AG09319 (cell line): ENCODE data around the gene LDB3.

Source experiments
- DNase-seq: peaks from one replicate; pipeline ENCODE4 v3.0.0-alpha.2; 2010; ENCODE audit warnings: low read depth; ENCODE audit errors: extremely low read depth
- TF ChIP-seq, protein P1 (sequence below): IDR thresholded peaks from 2 replicates; pipeline ENCODE4 v1.5.1; 2011; ENCODE audit warnings: low read depth, mild to moderate bottlenecking, inconsistent platforms, low read length, moderate library complexity

LDB3 gene, protein sequence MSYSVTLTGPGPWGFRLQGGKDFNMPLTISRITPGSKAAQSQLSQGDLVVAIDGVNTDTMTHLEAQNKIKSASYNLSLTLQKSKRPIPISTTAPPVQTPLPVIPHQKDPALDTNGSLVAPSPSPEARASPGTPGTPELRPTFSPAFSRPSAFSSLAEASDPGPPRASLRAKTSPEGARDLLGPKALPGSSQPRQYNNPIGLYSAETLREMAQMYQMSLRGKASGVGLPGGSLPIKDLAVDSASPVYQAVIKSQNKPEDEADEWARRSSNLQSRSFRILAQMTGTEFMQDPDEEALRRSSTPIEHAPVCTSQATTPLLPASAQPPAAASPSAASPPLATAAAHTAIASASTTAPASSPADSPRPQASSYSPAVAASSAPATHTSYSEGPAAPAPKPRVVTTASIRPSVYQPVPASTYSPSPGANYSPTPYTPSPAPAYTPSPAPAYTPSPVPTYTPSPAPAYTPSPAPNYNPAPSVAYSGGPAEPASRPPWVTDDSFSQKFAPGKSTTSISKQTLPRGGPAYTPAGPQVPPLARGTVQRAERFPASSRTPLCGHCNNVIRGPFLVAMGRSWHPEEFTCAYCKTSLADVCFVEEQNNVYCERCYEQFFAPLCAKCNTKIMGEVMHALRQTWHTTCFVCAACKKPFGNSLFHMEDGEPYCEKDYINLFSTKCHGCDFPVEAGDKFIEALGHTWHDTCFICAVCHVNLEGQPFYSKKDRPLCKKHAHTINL

DNA sequence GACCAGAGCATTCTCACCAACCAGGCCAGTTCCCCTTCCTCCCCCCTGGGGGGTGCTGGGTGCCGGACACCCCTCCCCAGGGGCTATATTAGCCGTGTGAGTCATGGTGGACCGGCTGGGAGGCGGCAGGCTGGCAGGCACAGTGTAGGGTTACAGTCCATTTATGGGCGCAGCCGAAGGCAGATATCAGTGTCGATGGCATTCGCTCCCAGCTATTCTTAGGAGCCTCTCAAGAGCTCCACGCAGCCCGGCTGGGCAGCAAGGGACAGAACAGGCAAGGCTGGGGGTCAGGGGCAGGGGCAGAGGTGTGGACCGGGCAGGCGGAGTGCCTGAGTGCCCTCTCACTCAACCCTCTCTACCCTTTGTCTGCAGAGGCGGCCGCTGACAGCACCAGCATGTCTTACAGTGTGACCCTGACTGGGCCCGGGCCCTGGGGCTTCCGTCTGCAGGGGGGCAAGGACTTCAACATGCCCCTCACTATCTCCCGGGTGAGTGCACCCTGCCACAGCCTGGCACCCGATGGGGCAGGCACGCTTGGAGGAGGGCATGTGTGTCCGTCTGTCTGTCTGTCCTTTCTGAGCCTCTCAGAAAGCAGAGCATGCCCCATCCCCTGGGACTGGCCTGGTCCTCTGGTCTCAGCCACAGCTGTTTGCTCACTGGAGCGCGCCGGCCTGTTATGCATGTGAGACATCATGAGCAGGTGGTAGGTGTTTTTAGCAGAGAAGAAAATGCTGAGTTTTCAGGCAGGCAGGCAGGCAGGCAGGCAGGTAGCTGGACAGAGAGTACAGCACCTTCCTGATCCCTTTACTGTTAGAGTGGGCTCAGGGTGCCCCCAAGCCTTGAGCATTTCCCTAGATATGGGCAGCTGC lies at the start of gene LDB3:
Gene LDB3 (plus strand): TSS at position 215 of the 869 bp plus-strand sequence. CDS start 181 bp downstream, at position 396.
- DNase-seq: no peak
- TF ChIP-seq, protein P1, sequence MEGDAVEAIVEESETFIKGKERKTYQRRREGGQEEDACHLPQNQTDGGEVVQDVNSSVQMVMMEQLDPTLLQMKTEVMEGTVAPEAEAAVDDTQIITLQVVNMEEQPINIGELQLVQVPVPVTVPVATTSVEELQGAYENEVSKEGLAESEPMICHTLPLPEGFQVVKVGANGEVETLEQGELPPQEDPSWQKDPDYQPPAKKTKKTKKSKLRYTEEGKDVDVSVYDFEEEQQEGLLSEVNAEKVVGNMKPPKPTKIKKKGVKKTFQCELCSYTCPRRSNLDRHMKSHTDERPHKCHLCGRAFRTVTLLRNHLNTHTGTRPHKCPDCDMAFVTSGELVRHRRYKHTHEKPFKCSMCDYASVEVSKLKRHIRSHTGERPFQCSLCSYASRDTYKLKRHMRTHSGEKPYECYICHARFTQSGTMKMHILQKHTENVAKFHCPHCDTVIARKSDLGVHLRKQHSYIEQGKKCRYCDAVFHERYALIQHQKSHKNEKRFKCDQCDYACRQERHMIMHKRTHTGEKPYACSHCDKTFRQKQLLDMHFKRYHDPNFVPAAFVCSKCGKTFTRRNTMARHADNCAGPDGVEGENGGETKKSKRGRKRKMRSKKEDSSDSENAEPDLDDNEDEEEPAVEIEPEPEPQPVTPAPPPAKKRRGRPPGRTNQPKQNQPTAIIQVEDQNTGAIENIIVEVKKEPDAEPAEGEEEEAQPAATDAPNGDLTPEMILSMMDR: no peak

DNA sequence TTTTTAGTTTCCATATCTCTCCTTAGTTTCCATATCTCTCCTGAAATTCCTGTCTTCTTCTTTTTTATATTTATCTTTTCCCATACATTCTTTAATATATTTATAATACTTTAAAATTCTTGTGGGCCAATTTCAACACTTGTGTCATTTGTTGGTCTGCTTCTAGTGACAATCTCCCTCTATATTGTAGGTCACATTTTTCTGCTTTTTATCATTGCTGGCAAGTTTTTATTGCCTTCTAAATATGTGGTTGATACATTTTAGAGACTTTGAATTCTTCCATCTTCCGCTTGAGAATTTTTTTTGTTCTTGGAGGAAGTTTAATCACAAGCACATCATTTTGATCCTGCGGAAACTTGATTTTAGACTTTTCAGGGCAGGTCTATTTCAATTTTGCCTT lies 40.0 kb upstream of the LDB3 start:
- DNase-seq: no peak
- TF ChIP-seq, protein P1: no peak

DNA sequence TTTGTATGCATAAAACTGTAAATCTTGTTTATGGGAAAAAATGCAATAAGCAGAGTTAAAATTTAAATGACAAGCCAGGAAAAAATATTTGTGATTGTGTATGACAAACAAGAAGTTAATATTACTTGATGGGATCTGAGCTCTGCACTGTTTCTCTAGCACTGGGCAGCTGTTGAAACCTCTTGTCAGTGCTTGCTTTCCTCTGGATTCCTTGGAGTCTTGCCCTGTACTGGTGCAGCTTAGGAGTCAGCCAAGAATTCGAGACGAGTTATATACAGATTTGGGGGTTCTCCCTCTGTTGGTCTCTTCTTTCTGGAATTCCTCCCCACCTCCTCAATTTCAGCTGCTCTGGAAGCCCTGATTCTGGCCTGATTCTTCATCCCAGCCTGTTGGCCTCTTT lies 38.2 kb upstream of the LDB3 start:
- DNase-seq: no peak
- TF ChIP-seq, protein P1: no peak

DNA sequence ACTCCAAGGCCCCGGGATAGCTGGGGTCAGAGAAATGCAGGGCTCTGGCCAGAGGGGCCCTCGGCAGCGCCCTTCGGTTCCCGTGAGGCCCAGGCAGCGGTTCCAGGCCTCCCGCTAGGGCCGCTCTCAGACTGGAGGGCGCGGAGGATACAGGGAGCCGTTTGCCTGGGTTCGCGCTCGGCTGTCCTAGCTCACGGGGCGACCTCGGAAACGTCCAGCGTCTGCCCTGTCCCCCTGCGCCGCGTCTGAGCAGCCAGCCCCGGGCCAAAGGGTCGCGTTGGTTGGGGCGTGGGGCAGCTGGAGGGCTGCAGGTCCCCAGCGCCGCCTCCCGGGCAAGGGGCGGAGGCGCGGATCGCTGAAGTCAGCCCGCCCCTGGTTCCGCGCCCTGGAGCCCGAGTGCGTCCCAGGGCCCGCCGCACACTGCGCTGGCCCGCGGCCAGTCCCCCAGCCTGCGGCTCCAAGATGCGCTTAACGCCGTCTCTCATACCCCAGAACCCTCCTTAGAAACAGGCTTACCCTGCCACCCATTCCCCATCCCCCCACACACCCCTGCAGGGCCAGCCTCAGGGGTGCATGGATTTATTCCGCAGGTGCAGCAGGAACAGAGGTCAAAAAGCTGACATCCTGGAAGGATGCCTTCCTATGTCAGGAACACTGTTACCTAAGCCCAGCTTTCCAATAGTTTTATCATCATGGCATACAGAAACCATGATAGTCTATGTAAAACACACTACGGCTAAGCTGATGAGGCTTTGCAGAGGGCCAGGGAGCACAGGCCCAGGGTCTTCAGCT lies 36.1 kb upstream of the LDB3 start:
- TF ChIP-seq, protein P1: no peak; the same call in none of the 2 replicates

DNA sequence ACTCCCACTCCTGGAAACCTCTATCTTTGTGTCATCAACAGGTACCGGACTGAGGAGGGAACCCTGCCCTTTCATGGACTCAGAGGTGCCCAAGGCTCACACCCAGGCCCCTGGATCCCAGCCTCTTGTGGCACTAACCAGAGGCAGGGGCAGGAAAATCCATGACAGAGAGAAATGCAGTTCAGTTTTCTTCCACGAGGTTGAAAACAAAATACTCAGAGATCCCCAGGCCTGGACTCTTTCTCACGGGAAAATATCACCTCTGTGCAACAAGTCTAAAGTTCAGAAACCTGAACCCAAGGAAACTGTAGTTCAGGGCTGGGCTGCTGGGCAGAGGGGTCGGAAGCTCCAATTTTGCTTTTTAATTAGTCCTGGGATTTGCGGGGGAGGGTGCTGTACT lies 35.4 kb upstream of the LDB3 start:
- no peak for DNase-seq
- TF ChIP-seq, protein P1: no peak

More for the DNA sequence above, 36.1 kb upstream of the LDB3 start:
- no peak for DNase-seq

DNA sequence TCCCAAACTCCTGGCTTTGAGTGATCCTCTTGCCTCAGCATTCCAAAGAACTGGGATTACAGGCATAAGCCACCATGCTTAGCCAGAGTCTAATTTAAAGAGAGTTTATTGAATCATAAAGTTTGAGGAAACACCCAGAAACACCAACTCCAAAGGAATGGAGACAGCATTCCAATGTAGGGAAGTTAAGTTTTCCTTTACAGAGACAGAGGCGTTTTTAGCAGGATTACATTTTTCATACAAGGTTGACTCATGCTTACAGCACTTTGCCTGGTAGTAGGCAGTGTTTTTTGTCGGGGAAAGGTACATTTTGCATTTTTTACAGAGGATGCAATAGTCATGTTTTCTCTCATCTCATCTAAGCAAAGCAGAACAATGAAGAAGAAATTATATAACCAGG lies 32.9 kb upstream of the LDB3 start:
- TF ChIP-seq, protein P1: no peak
- DNase-seq: peak; percentile 28
